GM21576 (cell line): ENCODE data around the gene KDM6A.
"Not testable (repeated sequence)": the region's sequence is repeated elsewhere in the genome, so short reads cannot be mapped to it uniquely, and the experiment has no call there.

Experiments used
- ATAC-seq: cut with Tn5 transposase; IDR thresholded peaks from one replicate; pipeline ENCODE4 v1.9.1; 2021; ENCODE audit warnings: mild to moderate bottlenecking, moderate library complexity; ENCODE audit not compliant: unreplicated experiment

Gene KDM6A

GRCh38 chrX:44915361-44915868 lies 42.4 kb downstream of the KDM6A start:
- no peak for ATAC-seq

GRCh38 chrX:44918722-44919121 lies 45.7 kb downstream of the KDM6A start:
- no peak for ATAC-seq

- no peak for ATAC-seq
These were observed 50.0 kb downstream of the KDM6A start for GRCh38 chrX:44922980-44923379.

GRCh38 chrX:44927398-44927797 lies 54.4 kb downstream of the KDM6A start:
- no peak for ATAC-seq

GRCh38 chrX:44931441-44931973 lies 58.5 kb downstream of the KDM6A start:
- ATAC-seq: no peak

GRCh38 chrX:44935172-44935571 lies 62.2 kb downstream of the KDM6A start:
- no peak for ATAC-seq

GRCh38 chrX:44935640-44936039 lies 62.7 kb downstream of the KDM6A start:
- ATAC-seq: no peak

- no peak for ATAC-seq
These were observed 64.6 kb downstream of the KDM6A start for GRCh38 chrX:44937606-44938005.

GRCh38 chrX:44938111-44938510 lies 65.1 kb downstream of the KDM6A start:
- ATAC-seq: no peak

- ATAC-seq: not testable (repeated sequence)
These were observed 67.6 kb downstream of the KDM6A start for GRCh38 chrX:44940541-44940940.

- no peak for ATAC-seq
These were observed 70.0 kb downstream of the KDM6A start for GRCh38 chrX:44943007-44943406.

GRCh38 chrX:44944894-44945293 lies 71.9 kb downstream of the KDM6A start:
- ATAC-seq: no peak

GRCh38 chrX:44945736-44946135 lies 72.7 kb downstream of the KDM6A start:
- ATAC-seq: no peak

- ATAC-seq: no peak
These were observed 73.8 kb downstream of the KDM6A start for GRCh38 chrX:44946771-44947170.

GRCh38 chrX:44947995-44948394 lies 75.0 kb downstream of the KDM6A start:
- ATAC-seq: no peak

GRCh38 chrX:44948406-44948805 lies 75.4 kb downstream of the KDM6A start:
- ATAC-seq: no peak

- no peak for ATAC-seq
These were observed 76.1 kb downstream of the KDM6A start for GRCh38 chrX:44949125-44949524.

GRCh38 chrX:44950471-44951366 lies 77.7 kb downstream of the KDM6A start:
- ATAC-seq: not testable (repeated sequence)

- no peak for ATAC-seq
These were observed 78.6 kb downstream of the KDM6A start for GRCh38 chrX:44951572-44952067.

- no peak for ATAC-seq
These were observed 79.5 kb downstream of the KDM6A start for GRCh38 chrX:44952329-44953027.

- no peak for ATAC-seq
These were observed 80.9 kb downstream of the KDM6A start for GRCh38 chrX:44953734-44954502.
